MM.1S (cell line): Measurements from ENCODE around the gene FBXW7.

Experiments used
- EZH2 ChIP-seq: fragments of 300-600 bp; sonication (generic); optimal IDR thresholded peaks from 2 replicates; pipeline ENCODE3; 2017; ENCODE audit warnings: low read depth, mild to moderate bottlenecking, antibody characterized with exemption, low read length, mixed read lengths
- EZH2phosphoT487 ChIP-seq: fragments of 300-600 bp; sonication (generic); IDR thresholded peaks from 2 replicates; pipeline ENCODE4 v1.6.1; 2018; ENCODE audit warnings: antibody characterized with exemption, low read length
- TF ChIP-seq, protein P1 (sequence below): fragments of 300-600 bp; sonication (generic); IDR thresholded peaks from 2 replicates; pipeline ENCODE4 v1.5.1; 2016; ENCODE audit warnings: antibody characterized with exemption, low read length, mixed read lengths

DNA sequence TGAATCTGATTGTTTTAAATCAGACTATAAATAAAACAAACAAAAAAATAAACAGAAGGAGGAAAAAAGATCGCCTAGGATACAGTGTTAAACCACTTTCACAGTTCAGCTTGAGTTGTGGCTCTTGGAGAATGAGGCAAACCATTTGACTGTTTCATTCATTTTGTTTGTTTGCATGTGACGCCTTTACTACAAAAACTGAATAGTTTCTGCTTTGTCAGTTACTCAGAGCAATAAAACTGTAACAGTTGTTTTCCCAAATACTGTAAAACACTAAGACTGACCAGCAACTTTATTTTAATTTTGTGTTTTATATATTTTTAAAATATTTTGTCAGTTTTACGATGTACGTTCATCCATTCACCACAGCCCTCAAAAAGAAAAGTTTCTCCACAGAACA is 214.5 kb downstream of the FBXW7 start:
- TF ChIP-seq, protein P1, sequence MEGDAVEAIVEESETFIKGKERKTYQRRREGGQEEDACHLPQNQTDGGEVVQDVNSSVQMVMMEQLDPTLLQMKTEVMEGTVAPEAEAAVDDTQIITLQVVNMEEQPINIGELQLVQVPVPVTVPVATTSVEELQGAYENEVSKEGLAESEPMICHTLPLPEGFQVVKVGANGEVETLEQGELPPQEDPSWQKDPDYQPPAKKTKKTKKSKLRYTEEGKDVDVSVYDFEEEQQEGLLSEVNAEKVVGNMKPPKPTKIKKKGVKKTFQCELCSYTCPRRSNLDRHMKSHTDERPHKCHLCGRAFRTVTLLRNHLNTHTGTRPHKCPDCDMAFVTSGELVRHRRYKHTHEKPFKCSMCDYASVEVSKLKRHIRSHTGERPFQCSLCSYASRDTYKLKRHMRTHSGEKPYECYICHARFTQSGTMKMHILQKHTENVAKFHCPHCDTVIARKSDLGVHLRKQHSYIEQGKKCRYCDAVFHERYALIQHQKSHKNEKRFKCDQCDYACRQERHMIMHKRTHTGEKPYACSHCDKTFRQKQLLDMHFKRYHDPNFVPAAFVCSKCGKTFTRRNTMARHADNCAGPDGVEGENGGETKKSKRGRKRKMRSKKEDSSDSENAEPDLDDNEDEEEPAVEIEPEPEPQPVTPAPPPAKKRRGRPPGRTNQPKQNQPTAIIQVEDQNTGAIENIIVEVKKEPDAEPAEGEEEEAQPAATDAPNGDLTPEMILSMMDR: no peak
- TF ChIP-seq EZH2 (no peak), EZH2phosphoT487 (no peak)
